ENCODE results near the gene BABAM1.

BABAM1 gene

DNA sequence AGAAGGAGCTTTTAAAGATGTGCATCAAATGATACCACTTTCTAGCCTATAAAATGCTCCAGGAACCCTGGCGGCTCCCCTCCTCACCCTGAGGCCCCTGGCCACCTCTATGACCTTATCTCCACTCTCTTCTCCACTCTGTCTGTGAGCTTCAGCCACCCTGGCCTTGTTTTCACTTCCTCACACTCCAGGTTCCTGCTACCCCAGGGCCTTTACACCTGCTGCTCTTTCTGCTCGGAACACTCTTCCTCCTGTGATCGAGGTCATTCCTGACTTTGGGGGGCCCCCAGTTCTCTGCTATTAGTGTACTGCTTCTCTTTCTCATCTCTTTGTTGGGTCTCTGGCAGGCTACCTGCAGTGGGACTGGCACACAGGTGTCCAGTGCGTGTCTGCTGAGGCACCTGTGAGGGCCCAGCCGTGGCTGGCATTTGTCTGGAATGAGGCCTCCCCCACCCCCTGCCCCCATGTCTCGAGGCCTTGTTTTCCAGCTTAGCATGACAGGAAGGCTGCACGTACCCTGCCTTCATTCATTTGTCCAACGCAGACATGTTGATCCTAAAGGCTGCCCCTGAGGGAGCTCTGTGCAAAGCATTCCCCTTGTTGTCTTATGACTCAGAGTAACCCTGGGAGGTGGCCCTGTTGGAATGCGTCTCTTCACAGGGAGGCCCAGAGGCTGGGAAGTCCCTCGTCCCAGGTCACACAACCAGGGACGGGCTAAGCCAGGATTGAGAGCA is 44.4 kb downstream of the BABAM1 start:
- Histone ChIP-seq H2BK15ac (ENCODE audit: low read length) (no peak overlapping the region), H3K79me1 (ENCODE audit: low read depth, low read length) (peaks cover 17% of the 10 kb centered on the region), H2BK5ac (ENCODE audit: low read length) (peak overlapping the region; percentile 57), H3K18ac (ENCODE audit: low read length) (no peak overlapping the region), H2AK5ac (ENCODE audit: low read depth, low read length) (no peak overlapping the region), H3K4me1 (ENCODE audit: control insufficient read depth in 2 of 2, insufficient read depth in 1 of 2, low read depth in 1 of 2, low read length in 2 of 2) (peaks cover 2 to 6% of the 10 kb centered on the region in 2 donors), H4K91ac (ENCODE audit: low read depth, low read length, poor library complexity) (no peak overlapping the region), H3K4me3 (ENCODE audit: low read length in 2 of 2) (peak overlapping the region in 1 of 2 donors; percentile 6), H2BK12ac (ENCODE audit: low read length) (no peak overlapping the region), H3K36me3 (replicated peaks in 1 of 2; ENCODE audit: control insufficient read depth in 2 of 2, insufficient read depth in 2 of 2, low read length in 2 of 2) (peaks cover 29 to 49% of the 10 kb centered on the region in 2 donors), H3K4ac (ENCODE audit: low read length) (no peak overlapping the region), H3K27me3 (ENCODE audit: control insufficient read depth in 3 of 3, insufficient read depth in 3 of 3, low read depth in 1 of 3, low read length in 3 of 3) (no peaks in the 10 kb centered on the region), H2AFZ (ENCODE audit: low read length) (no peak overlapping the region), H3K4me2 (ENCODE audit: insufficient read depth, low read length, poor library complexity, severe bottlenecking) (no peak overlapping the region), H3K23ac (ENCODE audit: low read depth, low read length, poor library complexity) (no peak overlapping the region), H4K8ac (ENCODE audit: low read depth, low read length) (no peak overlapping the region), H2BK120ac (ENCODE audit: low read depth, low read length) (no peak overlapping the region), H3K14ac (ENCODE audit: low read length) (no peak overlapping the region), H3K9me3 (replicated peaks in 1 of 2; ENCODE audit: control insufficient read depth in 2 of 2, insufficient read depth in 1 of 2, low read depth in 1 of 2, low read length in 2 of 2) (peaks cover 0 to 2% of the 10 kb centered on the region in 2 donors), H3K9ac (ENCODE audit: low read depth, low read length, poor library complexity) (peak overlapping the region; percentile 18), H3K27ac (replicated peaks; ENCODE audit: low read length) (no peak overlapping the region)
- no CpG with 5 or more reads among the region's 11 CpGs for WGBS, 2 donors (ENCODE audit: extremely low coverage in 2 of 2, insufficient read length in 2 of 2, insufficient replicate concordance in 1 of 2)
- DNase-seq (ENCODE audit: low spot score): no peak

DNA sequence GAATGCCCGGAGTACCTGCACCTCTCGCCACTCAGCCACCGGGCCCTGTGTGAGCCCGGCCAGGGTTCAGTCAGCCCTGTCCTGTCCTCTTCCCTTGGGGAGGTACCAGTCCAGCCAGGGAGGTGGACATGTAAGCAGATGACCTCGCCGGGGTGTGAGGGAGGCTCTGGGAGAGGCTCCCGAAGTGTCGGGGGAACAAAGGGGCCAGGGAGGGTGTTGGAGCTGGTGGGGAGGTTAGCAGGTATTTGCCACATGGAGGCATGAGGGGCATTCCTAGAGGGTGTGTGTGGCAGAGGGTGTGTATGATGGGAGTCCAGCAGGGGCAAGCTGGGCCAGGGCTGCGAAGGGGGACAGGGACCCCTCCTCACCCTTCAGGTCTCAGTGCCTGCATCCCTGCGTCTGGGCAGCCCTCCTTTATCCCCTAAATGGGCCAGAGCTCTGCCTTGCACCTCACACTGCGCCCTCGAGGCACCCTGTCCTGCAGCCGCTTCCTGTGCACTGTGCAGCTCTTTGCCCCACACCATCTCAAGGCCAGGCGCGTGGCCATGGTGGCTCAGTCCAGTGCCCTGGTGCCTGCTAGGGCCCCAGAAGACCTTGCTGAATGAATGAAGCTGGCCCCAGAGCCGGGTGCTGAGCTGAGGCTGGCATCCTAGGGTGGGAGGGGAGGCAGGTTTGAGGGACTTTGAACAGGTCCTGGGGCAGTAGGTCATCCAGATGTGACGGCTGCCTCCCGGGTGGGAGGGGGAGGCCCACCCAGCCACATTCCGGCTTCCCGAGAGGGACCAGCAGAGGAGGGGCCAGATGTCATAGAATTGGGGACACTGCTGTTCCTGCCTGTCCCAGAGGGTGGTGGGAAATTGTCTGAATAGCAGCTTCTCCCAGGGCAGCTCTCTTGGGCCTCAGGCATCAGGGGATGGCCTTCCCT is 45.2 kb downstream of the BABAM1 start:
- no peak overlapping the region for H2BK12ac ChIP-seq (ENCODE audit: low read length)
- DNase-seq (ENCODE audit: low spot score): no peak

DNA sequence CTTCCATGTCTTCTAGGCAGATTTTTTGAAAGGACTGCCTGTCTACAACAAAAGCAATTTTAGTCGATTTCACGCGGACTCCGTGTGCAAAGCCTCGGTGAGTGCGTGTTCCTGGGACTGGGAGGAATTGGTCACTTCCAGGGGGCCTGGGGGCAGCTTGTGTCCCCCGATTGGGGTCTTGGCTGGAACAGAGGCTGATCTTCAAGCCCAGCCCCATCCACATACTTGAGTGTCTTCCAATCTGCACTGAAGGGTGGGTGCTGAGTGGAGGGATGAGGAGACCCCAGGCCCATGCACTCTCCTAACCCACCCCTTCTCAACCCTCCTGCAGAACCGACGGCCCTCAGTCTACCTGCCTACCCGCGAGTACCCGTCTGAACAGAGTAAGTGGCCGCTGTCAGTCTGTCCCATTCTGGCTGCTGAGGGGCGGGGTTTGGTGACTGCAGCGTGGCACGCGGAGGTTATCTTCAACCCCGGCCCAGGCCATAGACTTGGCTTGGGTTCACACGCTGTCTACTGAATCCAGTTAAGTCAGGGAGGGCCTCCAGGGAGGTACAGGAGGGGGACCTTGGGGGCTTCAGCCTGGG is 46.9 kb downstream of the BABAM1 start:
- WGBS, 2 donors (ENCODE audit: extremely low coverage in 2 of 2, insufficient read length in 2 of 2, insufficient replicate concordance in 1 of 2): no CpG with 5 or more reads among the region's 19 CpGs
- no peak for DNase-seq (ENCODE audit: low spot score)

More for the DNA sequence above, 45.2 kb downstream of the BABAM1 start:
- H3K36me3 ChIP-seq (replicated peaks in 1 of 2; ENCODE audit: control insufficient read depth in 2 of 2, insufficient read depth in 2 of 2, low read length in 2 of 2): peaks cover 29 to 50% of the 10 kb centered on the region in 2 donors
- no peak overlapping the region for H3K23ac ChIP-seq (ENCODE audit: low read depth, low read length, poor library complexity)
- H2BK5ac ChIP-seq (ENCODE audit: low read length): peak overlapping the region; percentile 57
- no peak overlapping the region for H4K8ac ChIP-seq (ENCODE audit: low read depth, low read length)
- WGBS, 2 donors (ENCODE audit: extremely low coverage in 2 of 2, insufficient read length in 2 of 2, insufficient replicate concordance in 1 of 2): no CpG with 5 or more reads among the region's 20 CpGs
- no peak overlapping the region for H3K4me2 ChIP-seq (ENCODE audit: insufficient read depth, low read length, poor library complexity, severe bottlenecking)
- no peak overlapping the region for H3K27ac ChIP-seq (replicated peaks; ENCODE audit: low read length)
- H3K9ac ChIP-seq (ENCODE audit: low read depth, low read length, poor library complexity): peak overlapping the region; percentile 68
- no peak overlapping the region for H2AK5ac ChIP-seq (ENCODE audit: low read depth, low read length)
- H3K4me1 ChIP-seq (ENCODE audit: control insufficient read depth in 2 of 2, insufficient read depth in 1 of 2, low read depth in 1 of 2, low read length in 2 of 2): peaks cover 2 to 6% of the 10 kb centered on the region in 2 donors
- no peak overlapping the region for H4K91ac ChIP-seq (ENCODE audit: low read depth, low read length, poor library complexity)
- peak overlapping the region; percentile 23 for H2BK15ac ChIP-seq (ENCODE audit: low read length)
- H2BK120ac ChIP-seq (ENCODE audit: low read depth, low read length): no peak overlapping the region
- H3K27me3 ChIP-seq (ENCODE audit: control insufficient read depth in 3 of 3, insufficient read depth in 3 of 3, low read depth in 1 of 3, low read length in 3 of 3): no peaks in the 10 kb centered on the region
- H3K18ac ChIP-seq (ENCODE audit: low read length): no peak overlapping the region
- H3K4me3 ChIP-seq (ENCODE audit: low read length in 2 of 2): no peak overlapping the region
- H3K14ac ChIP-seq (ENCODE audit: low read length): no peak overlapping the region
- peaks cover 19% of the 10 kb centered on the region for H3K79me1 ChIP-seq (ENCODE audit: low read depth, low read length)
- no peak overlapping the region for H3K4ac ChIP-seq (ENCODE audit: low read length)
- no peak overlapping the region for H2AFZ ChIP-seq (ENCODE audit: low read length)
- peaks cover 0 to 2% of the 10 kb centered on the region in 2 donors for H3K9me3 ChIP-seq (replicated peaks in 1 of 2; ENCODE audit: control insufficient read depth in 2 of 2, insufficient read depth in 1 of 2, low read depth in 1 of 2, low read length in 2 of 2)

More for the DNA sequence above, 46.9 kb downstream of the BABAM1 start:
- Histone ChIP-seq H2BK120ac (ENCODE audit: low read depth, low read length) (no peak overlapping the region), H2AK5ac (ENCODE audit: low read depth, low read length) (no peak overlapping the region), H3K18ac (ENCODE audit: low read length) (no peak overlapping the region), H2BK12ac (ENCODE audit: low read length) (no peak overlapping the region), H3K14ac (ENCODE audit: low read length) (no peak overlapping the region), H3K9ac (ENCODE audit: low read depth, low read length, poor library complexity) (no peak overlapping the region), H2AFZ (ENCODE audit: low read length) (no peak overlapping the region), H3K4me3 (ENCODE audit: low read length in 2 of 2) (no peak overlapping the region), H3K23ac (ENCODE audit: low read depth, low read length, poor library complexity) (no peak overlapping the region), H2BK15ac (ENCODE audit: low read length) (no peak overlapping the region), H3K9me3 (replicated peaks in 1 of 2; ENCODE audit: control insufficient read depth in 2 of 2, insufficient read depth in 1 of 2, low read depth in 1 of 2, low read length in 2 of 2) (peaks cover 0 to 2% of the 10 kb centered on the region in 2 donors), H3K4me1 (ENCODE audit: control insufficient read depth in 2 of 2, insufficient read depth in 1 of 2, low read depth in 1 of 2, low read length in 2 of 2) (peaks cover 2 to 6% of the 10 kb centered on the region in 2 donors), H3K4ac (ENCODE audit: low read length) (no peak overlapping the region), H3K27ac (replicated peaks; ENCODE audit: low read length) (no peak overlapping the region), H3K27me3 (ENCODE audit: control insufficient read depth in 3 of 3, insufficient read depth in 3 of 3, low read depth in 1 of 3, low read length in 3 of 3) (no peaks in the 10 kb centered on the region), H2BK5ac (ENCODE audit: low read length) (no peak overlapping the region), H4K91ac (ENCODE audit: low read depth, low read length, poor library complexity) (no peak overlapping the region), H3K36me3 (replicated peaks in 1 of 2; ENCODE audit: control insufficient read depth in 2 of 2, insufficient read depth in 2 of 2, low read length in 2 of 2) (peaks cover 29 to 55% of the 10 kb centered on the region in 2 donors), H4K8ac (ENCODE audit: low read depth, low read length) (no peak overlapping the region), H3K79me1 (ENCODE audit: low read depth, low read length) (peaks cover 19% of the 10 kb centered on the region), H3K4me2 (ENCODE audit: insufficient read depth, low read length, poor library complexity, severe bottlenecking) (no peak overlapping the region)
